Hepatic stellate cell (primary cell): ENCODE measurements around the gene BSPRY.
"Not testable (repeated sequence)": the region's sequence is repeated elsewhere in the genome, so short reads cannot be mapped to it uniquely, and the experiment has no call there.

ENCODE experiments used
- DNase-seq: peaks from one replicate; pipeline ENCODE4 v3.0.0; 2011; ENCODE audit warnings: low spot score

The BSPRY gene

GRCh38 chr9:113370806-113371325 lies 21.5 kb downstream of the BSPRY start:
- DNase-seq: no peak

GRCh38 chr9:113372059-113372458 lies 22.7 kb downstream of the BSPRY start:
- no peak for DNase-seq

GRCh38 chr9:113373256-113373655 lies 23.9 kb downstream of the BSPRY start:
- DNase-seq: no peak

- no peak for DNase-seq
Measured at GRCh38 chr9:113373676-113374392, 24.5 kb downstream of the BSPRY start.

- DNase-seq: no peak
Measured at GRCh38 chr9:113375057-113376023, 26.0 kb downstream of the BSPRY start.

DNA sequence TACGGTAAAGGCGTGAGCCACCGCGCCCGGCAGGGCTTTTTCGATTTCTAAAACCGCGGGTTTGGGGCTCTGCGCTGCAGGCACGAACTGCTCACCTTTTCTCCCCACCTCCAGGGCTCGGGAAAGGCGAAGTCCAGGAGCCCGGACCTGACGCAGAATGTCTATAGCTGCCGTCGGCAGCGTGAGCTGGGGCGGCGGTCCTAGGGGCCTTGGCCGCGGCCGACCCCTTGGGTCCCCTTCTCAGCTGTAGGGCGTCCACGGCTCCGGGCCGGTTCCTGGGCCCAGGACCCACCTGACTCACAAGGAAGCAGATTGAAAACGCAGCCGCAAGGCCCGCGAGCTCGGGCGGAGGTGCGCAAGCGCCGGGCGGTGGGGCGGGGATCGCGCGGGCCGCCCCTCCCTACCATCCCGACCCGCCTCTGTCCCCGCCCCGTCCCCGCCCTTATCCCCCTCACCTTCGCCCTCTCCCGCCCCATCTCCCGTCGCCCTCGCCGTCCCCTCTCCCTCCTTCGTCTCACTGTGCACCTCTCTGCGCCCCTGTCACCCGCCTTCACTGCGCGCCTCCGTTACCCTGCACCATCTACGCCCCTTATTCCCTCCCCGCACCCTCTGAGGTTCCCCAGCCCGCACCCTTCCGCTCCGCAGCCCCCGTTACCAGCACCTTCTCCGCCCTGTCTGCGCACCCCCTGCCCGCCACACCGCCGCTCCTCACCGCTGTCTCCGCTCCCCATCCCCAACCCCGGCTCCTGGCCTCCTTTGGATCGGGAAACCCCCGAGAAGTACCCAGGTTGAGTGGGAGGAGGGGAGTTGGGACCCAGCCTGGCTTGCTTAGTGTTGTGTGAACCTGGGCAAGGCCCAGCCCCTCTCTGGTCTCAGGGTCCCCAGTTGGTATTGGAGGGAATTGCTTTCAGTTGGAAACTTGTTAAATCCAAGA lies 27.6 kb downstream of the BSPRY start, which contains the start of gene HDHD3:
Gene HDHD3, minus strand, starts transcription at position 353 of the 934 bp plus-strand sequence. CDS start 2,632 bp downstream, outside the sequence.
- DNase-seq: peak; percentile 90

DNA sequence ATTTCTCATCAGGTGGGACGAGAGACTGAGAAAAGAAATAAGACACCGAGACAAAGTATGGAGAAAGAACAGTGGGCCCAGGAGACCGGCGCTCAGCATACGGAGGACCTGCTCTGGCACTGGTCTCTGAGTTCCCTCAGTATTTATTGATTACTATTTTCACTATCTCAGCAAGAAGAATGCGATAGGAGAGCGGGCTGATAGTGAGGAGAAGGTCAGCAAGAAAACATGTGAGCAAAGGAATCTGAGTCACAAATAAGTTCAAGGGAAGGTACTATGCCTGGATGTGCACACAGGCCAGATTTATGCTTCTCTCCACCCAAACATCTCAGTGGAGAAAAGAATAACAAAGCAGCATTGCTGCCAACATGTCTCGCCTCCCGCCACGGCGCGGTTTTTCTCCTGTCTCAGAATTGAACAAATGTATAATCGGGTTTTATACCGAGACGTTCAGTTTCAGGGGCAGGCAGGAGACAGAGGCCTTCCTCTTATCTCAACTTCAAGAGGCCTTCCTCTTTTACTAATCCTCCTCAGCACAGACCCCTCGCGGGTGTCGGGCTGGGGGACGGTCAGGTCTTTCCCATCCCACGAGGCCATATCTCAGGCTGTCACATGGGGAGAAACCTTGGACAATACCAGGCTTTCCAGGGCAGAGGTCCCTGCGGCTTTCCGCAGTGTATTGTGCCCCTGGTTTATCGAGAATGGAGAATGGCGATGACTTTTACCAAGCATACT lies 29.9 kb downstream of the BSPRY start:
- not testable (repeated sequence) for DNase-seq

DNA sequence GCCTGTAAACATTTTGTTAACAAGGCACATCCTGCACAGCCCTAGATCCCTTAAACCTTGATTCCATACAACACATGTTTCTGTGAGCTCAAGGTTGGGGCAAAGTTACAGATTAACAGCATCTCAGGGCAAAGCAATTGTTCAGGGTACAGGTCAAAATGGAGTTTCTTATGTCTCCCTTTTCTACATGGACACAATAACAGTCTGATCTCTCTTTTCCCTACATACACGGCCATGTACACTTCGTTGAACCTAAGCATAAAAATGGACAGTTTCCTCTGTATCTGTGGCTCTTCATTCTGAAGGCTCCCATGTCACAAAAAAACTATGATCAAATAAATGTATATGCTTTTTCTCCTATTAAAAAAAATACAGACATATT lies 30.5 kb downstream of the BSPRY start:
- DNase-seq: not testable (repeated sequence)

GRCh38 chr9:113380869-113381378 lies 31.6 kb downstream of the BSPRY start:
- no peak for DNase-seq

GRCh38 chr9:113381441-113381840 lies 32.1 kb downstream of the BSPRY start:
- DNase-seq: not testable (repeated sequence)

DNA sequence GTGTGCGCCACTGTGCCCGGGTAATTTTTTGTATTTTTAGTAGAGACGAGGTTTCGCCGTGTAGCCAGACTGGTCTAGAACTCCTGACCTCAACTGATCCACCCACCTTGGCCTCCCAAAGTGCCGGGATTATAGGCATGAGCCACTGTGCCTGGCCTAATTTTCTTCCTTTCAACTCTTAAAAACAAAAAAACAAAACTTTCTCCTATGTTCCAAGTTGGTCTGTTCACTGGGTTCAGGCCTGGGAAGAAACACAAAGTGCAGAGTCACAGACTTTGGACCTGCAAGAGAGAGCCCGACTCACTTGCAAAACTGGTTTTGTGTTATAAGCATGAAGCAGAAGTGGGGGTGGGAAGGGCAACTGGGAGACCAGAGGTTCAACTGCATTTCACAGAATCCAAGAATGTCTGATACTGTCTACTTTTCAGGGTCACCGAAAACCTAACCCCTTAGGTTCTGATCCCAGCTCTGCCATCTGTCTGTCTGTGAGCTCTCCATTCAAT lies 32.6 kb downstream of the BSPRY start:
- DNase-seq: no peak

- DNase-seq: no peak
Measured at GRCh38 chr9:113386571-113387393, 37.4 kb downstream of the BSPRY start.

DNA sequence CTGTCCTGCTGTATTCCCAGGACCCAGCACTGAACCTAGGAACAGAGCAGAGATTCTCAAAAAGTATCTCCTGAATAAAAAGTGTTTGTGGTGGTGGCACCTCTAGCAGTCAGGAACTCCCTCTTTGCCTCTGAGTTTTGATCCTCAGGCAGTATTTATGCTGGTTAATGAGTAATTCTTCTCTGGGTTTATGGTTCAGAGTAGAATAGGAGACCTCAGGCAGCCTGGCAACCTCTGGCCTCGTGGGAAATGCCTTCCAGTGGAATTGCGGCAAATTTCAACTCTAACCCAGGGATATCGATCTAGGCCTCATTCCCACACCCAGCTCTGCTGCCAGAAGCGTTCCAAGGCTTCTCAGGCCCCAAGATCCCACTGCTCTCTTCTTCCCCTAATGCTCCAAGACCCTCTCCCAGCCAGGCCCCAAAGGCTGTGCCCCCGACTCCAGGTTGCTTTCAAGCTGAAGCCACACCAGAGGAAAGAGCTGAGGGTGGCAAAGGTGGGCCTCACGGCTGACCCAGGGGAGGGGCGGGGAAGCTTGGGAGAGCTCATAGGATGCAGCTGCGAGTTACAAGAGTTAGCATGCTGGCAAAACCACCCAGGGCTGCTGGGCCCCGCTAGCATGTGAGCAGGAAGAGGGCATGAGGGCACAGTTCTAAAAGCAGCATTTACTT lies 38.4 kb downstream of the BSPRY start:
- DNase-seq: no peak

- no peak for DNase-seq
Measured at GRCh38 chr9:113388833-113389232, 39.5 kb downstream of the BSPRY start.

GRCh38 chr9:113389451-113389850 lies 40.1 kb downstream of the BSPRY start:
- no peak for DNase-seq

DNA sequence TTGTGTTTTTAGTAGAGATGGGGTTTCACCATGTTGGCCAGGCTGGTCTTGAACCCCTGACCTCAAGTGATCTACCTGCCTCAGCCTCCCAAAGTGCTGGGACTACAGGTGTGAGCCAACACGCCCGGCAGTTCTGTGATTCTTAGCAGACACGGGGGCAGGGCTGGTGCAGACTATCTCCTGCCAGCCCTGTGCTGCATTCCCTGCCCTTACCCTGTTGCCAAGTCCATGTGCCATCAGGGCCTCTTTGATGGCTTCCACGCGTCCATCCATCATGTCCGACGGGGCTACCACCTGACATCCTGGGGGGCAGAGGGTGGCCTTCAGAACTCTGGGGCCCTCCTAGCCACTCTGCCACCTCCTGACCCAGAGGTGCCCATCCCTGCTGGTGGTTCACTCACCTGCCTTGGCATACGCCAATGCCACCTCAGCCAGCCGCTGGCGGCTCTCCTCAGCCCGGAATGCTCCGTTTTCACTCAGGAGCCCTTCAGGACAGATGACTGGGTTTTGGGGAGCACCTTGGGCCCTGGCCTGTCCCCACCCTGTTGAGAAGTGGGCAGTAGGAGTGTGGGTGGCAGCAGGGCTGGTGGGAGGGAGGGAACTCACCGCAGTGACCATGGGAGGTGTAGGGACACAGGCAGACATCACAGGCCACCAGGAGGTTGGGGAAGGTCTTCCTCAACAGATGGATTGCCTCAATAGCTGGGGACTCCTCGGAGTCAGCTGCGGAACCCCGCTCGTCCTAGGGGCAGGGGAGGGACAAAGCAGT lies 41.0 kb downstream of the BSPRY start:
- no peak for DNase-seq

GRCh38 chr9:113391917-113392316 lies 42.6 kb downstream of the BSPRY start:
- DNase-seq: no peak

DNA sequence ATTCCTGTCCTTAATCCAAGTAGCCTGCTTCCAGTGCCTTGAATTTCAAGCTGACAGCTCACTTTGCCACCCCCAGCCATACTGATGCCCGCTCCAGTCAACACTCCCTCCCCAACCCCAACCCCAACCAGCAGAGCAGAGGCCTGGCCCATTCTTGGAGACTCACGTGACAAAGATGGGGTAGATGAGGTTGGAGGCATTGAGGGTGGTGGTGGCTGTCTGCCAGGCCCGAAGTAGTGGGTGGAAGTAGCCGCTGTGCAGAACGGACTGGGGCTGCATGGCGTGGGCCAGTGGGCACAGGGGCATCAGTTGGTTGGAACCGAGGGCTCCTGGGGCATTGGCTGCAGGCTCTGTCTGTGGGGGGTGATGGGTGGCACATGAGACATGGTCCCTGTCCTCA lies 43.9 kb downstream of the BSPRY start:
- DNase-seq: no peak
